HAP-1 (cell line): ENCODE results near the gene UROC1.

Experiments
- DNase-seq, 2 experiments: peaks; one replicate each; pipeline ENCODE4 v3.0.0-alpha.2; 2016 to 2020; ENCODE audit warnings: low spot score in 2 of 2
- H3K27me3 ChIP-seq: fragments of 250-450 bp; sonication (Bioruptor Pico); 2 replicates; pipeline ENCODE4 v1.5.1; 2020; ENCODE audit warnings: low read depth, mild to moderate bottlenecking, moderate library complexity
- H3K36me3 ChIP-seq: fragments of 250-450 bp; sonication (Bioruptor Pico); replicated peaks from 2 replicates; pipeline ENCODE4 v1.5.1; 2020; ENCODE audit warnings: mild to moderate bottlenecking
- H3K4me1 ChIP-seq: fragments of 250-450 bp; sonication (Bioruptor Pico); 2 replicates; pipeline ENCODE4 v1.5.1; 2020; ENCODE audit warnings: mild to moderate bottlenecking
- H3K4me3 ChIP-seq: fragments of 250-450 bp; sonication (Bioruptor Pico); 2 replicates; pipeline ENCODE4 v1.5.1; 2020; ENCODE audit warnings: mild to moderate bottlenecking, moderate library complexity
- H3K9me3 ChIP-seq: fragments of 250-450 bp; sonication (Bioruptor Pico); 2 replicates; pipeline ENCODE4 v1.5.1; 2020; ENCODE audit warnings: mild to moderate bottlenecking, moderate library complexity
- in situ Hi-C: fragments of 300-500 bp; cut with MboI; formaldehyde crosslinking; loops from 3 replicates; pipeline ENCODE4 v1.14.3; 2020; ENCODE audit warnings: low sequenced_read_pairs, inconsistent platforms, mixed read lengths

The UROC1 gene

DNA sequence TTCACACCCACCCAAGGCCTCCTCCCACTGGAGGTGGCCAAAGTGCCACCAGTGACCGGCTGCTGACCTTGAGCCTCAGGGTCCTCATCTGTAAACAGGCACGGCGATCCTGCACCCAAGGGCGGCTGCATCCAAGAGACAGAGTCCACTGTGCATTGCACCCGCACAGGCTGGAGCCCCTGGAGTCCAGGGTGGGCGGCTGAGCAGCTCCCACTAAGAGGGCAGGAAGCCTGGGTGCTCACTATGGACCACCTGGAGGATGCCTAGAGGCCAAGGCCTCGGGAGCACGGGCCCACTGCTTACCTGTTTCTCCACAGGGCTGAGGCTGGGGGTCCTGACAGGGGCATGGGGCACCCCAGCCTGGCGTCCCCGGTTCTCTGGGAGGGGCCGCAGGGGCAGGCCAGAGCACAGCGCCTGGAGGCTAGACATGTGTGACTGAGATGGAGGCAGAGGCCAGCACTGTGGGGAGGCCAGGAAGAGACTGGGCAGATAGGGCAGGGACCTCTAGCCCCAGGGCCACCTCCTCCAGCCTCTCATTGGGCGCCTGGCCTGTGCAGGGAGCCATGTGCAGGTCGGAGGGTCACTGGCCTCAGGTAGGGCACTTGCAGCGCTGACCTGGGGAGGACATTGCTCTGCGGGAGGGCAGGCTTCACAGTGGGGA lies at the start of gene UROC1:
UROC1 (minus strand) TSS at position 483 of the 661 bp plus-strand sequence; CDS start at position 429, 54 bp downstream.
- H3K9me3 ChIP-seq: no peaks in the 10 kb centered on the region
- no peaks in the 10 kb centered on the region for H3K36me3 ChIP-seq
- DNase-seq: no peak
- in situ Hi-C loops: no loop called here
- no peak within 1 kb of the TSS for H3K4me3 ChIP-seq
- no peaks in the 10 kb centered on the region for H3K27me3 ChIP-seq
- H3K4me1 ChIP-seq: no peaks in the 10 kb centered on the region

DNA sequence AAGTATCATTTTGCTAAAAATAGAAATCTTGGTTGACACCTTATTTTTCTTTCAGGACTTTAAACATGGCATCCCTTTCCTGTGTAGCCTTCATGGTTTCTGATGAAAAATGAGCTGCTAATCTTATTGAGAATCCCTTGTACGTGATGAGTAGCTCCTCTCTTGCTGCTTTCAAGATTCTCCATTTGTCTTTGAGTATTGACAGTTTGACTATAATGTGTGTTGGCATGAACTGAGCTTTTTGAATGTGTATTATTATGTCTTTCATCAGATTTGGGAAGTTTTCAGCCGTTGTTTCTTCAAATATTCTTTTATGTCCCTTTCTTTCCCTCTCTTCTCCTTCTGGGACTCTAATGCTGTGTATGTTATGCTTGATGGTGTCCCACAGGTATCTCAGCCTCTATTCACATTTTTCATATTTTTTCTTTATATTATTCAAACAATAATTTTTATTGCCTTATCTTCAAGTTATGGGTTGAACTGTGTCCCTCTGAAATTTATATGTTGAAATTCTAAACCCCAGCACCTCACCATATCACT lies 45.2 kb upstream of the UROC1 start:
- no peaks in the 10 kb centered on the region for H3K36me3 ChIP-seq
- H3K27me3 ChIP-seq: no peaks in the 10 kb centered on the region; the same call in 1 of the 2 replicates
- H3K4me1 ChIP-seq: no peaks in the 10 kb centered on the region
- in situ Hi-C loops: no loop called here
- no peak overlapping the region for H3K4me3 ChIP-seq
- H3K9me3 ChIP-seq: 0 out of 2 replicates have a peak, but pooled peaks cover 2% of the 10 kb centered on the region
- no peak for DNase-seq

DNA sequence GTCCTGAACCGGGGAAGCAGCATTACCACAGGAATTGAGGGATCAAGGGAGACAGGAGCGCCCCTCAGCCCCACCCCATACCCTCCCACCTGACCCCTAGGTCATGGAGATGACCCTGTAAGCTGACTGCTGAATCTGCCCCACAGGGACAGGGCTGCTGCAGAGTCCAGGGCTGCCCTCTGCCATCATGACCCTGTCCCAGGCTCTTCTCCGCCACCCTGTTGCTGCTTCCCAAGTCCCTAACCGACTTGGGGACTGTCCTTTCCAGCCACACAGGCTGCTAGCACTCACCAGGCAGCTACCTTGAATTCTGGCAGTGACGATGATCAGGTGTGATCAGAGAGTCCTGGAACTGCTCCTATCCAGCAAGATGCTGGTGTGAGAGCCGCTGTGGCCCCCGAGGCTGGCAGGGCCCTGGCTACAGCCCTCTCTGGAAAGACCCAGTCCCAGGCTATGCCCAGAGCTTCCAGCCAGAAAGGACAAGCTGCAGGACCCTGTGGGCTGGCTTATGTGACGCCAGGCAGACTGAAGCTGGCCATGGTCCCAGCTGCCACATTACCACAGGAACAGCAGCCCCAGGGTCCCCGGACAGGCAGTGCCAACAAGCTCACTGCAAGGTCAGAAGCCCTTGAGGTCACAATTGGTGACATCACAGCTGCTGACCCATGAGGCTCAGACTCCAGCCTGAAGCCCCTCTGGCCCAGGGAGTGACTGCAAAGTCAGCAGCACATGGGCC lies 40.9 kb upstream of the UROC1 start, which contains the start of gene C3orf22:
C3orf22 (minus strand) TSS at position 597 of the 736 bp plus-strand sequence. CDS start 5,542 bp downstream, outside the sequence.
- peak in 1 of 2 experiments; percentile 3 for DNase-seq
- H3K36me3 ChIP-seq: no peaks in the 10 kb centered on the region
- peaks cover 5% of the 10 kb centered on the region for H3K4me1 ChIP-seq
- H3K4me3 ChIP-seq: no peak within 1 kb of the TSS
- no peaks in the 10 kb centered on the region for H3K27me3 ChIP-seq
- in situ Hi-C loops: no loop called here
- 0 out of 2 replicates have a peak, but pooled peaks cover 2% of the 10 kb centered on the region for H3K9me3 ChIP-seq

DNA sequence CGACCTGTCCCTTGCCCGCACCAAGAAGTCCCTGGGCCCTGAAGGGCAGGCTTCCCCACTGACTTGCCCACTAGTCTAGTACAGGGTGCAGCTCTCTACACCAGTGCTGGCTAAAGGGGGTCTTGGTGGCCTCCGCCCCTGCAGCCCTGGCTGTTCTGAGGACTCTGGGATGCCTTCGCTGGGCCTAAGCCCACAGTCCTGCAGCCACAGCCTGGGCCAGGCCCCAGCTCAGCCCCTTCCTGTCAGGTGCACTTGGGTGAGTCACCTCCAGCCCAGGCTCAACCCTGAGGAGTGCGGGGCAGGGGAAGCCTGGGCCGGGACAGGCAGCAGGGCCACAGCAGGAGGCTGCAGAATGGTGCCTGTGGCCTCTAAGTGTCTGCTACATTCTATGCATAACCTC lies 40.2 kb upstream of the UROC1 start:
- in situ Hi-C loops: no loop called here
- H3K9me3 ChIP-seq: no peaks in the 10 kb centered on the region
- H3K36me3 ChIP-seq: no peaks in the 10 kb centered on the region
- peaks cover 6% of the 10 kb centered on the region for H3K4me1 ChIP-seq
- no peaks in the 10 kb centered on the region for H3K27me3 ChIP-seq
- no peak for DNase-seq
- no peak overlapping the region for H3K4me3 ChIP-seq

DNA sequence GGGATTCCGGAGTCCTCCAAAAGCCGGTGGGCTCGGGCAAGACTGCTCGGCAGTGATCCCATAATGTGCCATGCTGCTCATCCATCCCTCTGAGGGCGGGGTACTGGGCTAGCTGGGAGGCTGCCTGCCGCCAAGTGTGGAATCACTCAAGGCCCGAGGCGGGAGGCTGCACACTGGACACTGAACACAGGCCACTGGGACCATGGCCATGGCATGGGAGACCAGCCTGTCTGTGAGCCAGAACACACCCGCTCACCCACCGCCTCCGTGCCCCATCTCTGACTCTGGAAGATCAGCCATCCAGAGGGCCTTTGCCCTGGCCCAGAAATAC lies 39.8 kb upstream of the UROC1 start:
- H3K4me1 ChIP-seq: peaks cover 6% of the 10 kb centered on the region
- peak in 1 of 2 experiments; percentile 6 for DNase-seq
- no peaks in the 10 kb centered on the region for H3K27me3 ChIP-seq
- in situ Hi-C loops: no loop called here
- no peaks in the 10 kb centered on the region for H3K9me3 ChIP-seq
- H3K36me3 ChIP-seq: no peaks in the 10 kb centered on the region
- no peak overlapping the region for H3K4me3 ChIP-seq

DNA sequence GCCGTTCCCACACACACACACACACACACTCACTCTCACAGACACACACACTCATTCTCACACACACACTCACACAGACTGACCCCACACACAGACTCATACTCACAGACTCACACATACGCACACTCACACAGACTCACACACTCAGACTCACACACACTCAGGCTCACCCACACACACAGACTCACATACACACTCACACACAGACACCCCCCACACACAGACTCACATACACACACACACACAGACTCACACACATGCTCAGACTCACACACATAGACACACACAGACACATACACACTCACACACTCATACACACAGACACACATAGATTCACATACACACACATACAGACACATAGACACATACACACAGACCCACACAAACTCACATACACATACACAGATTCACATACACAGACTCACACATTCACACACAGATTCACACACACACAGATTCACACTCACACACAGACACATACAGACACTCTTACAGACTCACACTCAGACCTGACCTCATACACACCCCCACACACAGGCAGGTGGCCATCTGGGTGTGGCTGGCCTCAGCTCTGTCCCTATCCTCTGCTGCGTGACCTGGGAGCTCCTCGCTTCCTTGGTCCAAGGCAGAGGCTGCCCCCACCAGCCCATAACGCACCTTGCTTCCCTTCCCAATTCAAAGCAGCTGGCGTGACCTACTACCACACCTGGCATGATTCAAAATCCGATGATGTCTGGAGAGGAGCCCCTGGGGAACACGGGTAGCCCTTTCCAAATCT lies 39.3 kb upstream of the UROC1 start:
- Histone ChIP-seq H3K4me1 (peaks cover 6% of the 10 kb centered on the region), H3K27me3 (no peaks in the 10 kb centered on the region), H3K9me3 (no peaks in the 10 kb centered on the region), H3K36me3 (no peaks in the 10 kb centered on the region), H3K4me3 (no peak overlapping the region)
- in situ Hi-C loops: no loop called here
- DNase-seq: peak in 1 of 2 experiments; percentile 3

DNA sequence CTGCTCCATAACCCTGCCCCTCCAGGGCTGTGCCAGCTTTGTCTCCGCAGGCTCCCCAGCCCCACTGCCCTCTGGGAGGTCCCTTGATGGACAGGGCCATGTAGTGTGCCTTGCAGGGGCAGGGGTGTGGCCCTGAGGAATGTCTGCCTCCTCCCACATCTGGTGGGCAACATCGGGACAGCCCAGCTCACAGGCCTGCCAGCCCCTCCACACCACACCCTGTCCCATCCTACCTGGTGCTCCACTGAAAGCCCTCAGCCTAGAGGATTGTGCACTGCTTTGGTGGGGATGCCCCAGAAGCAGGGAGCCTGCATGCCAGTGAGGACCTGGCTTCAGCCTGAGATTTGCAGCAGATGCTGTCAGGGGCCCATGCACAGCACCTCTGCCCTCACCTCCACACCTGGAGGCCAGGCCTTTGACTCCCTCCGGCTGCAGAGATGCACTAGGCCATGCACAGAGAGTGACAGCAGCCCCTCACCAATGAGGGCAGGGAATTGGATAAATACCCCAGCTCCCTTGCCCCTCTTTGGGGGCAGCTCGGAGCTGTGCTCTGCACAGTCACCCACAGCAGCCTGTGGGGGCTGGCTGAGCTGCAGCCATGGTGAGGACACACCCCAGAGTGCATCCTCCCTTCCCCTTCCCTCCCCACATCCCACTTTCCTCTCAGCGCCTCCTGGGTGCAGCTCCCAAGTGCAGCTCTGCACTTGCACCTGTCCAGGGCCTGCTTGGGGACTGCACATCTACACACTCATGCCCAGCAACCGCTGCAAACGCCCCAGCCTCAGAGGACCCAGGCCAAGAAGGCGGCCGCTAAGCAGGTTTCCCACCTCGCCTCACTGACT lies 38.4 kb upstream of the UROC1 start:
- no peak for DNase-seq
- no peaks in the 10 kb centered on the region for H3K27me3 ChIP-seq
- peaks cover 6% of the 10 kb centered on the region for H3K4me1 ChIP-seq
- H3K9me3 ChIP-seq: no peaks in the 10 kb centered on the region
- in situ Hi-C loops: no loop called here
- no peaks in the 10 kb centered on the region for H3K36me3 ChIP-seq
- no peak overlapping the region for H3K4me3 ChIP-seq

DNA sequence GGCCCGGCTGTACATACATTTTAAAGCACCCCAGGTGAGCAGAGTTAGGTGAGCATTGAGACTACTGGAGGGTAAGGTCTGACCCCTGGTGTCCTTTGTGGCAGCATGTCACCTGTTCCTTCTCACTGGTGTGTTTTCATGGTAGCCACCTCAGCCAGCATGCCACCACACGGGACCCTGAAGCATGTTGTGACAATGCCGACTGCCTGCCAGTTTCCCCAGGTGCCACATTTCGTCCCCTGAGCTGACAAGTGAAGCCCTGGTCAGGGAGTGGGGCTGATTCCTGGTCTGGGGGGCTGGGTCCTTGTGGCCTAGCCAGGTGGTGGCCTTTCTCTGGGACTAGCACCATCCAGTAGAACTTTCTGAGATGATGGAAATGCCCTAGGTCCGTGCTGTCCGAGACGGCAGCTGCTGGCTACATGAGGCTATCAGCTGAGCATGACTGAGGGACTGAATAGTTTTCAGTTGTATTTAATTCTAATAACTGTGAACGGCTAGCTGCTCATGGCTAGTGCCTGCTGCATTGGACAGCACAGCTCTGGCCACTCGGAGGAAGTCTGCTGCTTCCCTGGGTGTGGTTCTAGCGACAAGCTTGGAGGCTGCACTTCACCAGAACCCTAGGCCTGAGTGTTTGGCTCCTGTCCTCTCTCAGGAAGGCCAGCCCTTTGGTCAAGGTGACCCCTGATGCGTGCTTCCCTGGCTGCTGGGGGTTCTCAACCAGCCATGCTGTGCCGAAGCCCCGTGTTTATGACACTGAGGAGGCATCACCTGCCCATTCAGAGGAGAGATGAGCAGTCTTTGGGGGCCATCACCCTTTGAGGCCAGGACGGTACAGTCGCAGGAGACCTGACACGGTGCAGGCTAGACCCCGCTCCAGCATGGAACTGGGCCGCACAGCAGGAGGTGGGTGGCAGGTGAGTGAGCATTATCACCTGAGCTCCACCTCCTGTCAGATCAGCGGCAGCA lies 37.3 kb upstream of the UROC1 start:
- Histone ChIP-seq H3K9me3 (no peaks in the 10 kb centered on the region), H3K4me3 (no peak overlapping the region), H3K27me3 (no peaks in the 10 kb centered on the region), H3K36me3 (no peaks in the 10 kb centered on the region), H3K4me1 (peaks cover 6% of the 10 kb centered on the region)
- peak in 1 of 2 experiments; percentile 2 for DNase-seq
- in situ Hi-C loops: no loop called here

DNA sequence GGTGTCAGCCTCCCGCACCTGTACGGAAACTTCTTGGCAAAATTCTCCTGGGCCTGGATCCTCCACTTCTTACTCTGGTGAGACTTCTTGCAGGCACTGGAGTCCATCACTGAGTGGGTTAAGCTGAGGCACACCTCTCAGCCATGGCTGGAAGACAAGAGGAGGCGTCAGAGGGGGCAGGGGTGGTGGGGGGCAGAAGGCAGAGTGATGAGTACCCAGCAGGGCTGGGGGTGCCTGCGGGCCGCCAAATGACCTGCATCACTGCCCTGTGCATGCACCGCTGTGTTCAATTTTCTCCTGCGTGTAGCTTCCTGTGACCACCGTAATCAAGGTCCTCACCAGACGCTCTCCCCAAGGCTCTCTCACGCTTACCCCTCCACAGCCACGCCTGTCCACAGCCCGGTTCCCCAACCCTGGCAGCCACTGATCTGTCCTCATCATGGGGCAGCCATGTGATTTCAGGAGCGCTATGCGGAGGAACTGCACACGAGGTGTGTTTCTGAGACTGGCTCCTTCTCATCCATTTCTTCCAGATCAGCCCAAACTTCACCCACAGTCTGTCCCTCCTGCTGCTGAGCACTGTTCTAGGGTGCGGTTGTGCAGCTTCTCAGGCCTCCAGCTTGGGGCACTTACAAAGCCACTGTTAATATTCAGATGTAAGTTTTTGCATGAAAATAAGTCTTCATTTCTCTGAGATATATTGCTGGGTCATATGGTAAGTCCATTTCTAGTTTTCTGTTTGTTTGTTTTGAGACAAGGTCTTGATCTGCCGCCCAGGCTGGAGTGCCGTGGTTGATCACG lies 35.9 kb upstream of the UROC1 start:
- in situ Hi-C loops: no loop called here
- H3K27me3 ChIP-seq: no peaks in the 10 kb centered on the region
- H3K4me1 ChIP-seq: peaks cover 6% of the 10 kb centered on the region
- DNase-seq: peak; percentile 8 to 22
- no peaks in the 10 kb centered on the region for H3K36me3 ChIP-seq
- H3K9me3 ChIP-seq: no peaks in the 10 kb centered on the region
- no peak overlapping the region for H3K4me3 ChIP-seq

DNA sequence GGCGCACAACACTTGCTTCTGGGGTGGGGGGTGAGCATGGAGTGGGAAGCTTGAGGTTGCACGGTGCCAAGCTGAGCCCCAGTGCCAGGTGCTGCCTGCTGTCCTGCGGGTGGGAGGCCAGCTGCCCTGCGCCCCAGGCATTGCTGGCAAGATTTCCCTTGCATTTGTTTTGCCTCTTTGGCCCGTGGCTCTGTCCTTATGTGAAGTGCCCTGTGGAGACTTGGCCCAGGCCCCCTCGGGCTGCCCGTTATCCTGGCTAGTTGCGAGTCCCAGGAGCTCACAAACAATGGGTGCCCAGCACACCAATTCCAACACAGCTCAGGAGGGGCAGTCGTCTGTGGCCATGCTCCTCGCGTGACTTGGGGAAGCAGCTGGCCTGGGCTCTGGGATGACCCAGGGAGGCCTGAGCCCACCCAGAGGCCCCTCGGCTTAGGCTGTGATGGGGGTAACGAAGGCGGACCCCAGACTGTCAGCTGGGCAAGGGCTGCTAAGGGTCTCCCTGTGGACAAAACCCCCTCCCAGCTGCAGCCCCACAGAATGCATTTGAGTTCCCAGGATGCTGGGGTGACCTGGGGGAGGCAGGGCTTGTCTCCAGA lies 35.2 kb upstream of the UROC1 start:
- H3K27me3 ChIP-seq: no peaks in the 10 kb centered on the region
- no peaks in the 10 kb centered on the region for H3K9me3 ChIP-seq
- H3K4me3 ChIP-seq: no peak overlapping the region
- peaks cover 6% of the 10 kb centered on the region for H3K4me1 ChIP-seq
- peak in 1 of 2 experiments; percentile 4 for DNase-seq
- in situ Hi-C loops: no loop called here
- H3K36me3 ChIP-seq: no peaks in the 10 kb centered on the region

DNA sequence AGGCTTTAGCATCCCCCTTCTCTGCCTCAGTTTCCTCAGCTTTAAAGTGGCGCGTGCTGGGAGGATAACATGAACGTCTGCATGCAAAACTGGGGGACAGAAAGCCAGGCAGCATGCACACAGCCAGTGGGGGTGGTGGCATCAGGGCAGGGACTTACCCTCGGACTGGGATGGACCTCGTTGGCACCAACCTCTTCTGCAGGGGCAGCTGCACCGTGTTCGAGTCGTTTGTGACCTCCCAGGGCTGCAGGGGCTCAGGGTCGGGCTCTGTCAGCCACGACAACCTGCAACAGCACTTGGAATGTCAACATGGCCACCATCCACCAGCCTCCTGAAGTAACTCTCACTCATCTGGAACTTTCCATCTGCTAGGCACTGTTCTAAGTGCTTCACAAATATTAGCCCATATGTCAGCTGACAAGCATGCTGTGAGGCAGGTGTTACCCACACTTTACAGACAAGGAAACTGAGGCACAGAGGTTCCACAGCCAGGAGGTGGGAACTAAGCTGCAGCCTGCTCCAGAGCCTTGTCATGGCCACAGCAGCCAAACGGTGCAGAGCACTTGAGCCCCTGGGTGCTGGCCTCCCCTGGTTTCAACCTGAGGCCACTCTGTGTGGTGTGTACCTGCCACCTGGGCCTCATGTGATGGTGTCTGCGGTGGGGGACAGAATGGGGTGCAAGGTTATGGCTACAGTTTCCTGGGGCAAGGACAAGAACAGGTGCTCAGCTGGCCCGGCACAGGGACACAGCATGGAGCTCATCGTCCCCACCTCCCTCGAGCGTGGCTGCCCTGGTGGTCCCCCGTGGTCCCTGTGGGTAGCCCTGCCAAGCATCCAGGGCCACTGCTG lies 34.5 kb upstream of the UROC1 start:
- in situ Hi-C loops: no loop called here

More for the DNA sequence above, 34.5 kb upstream of the UROC1 start:
- peak in 1 of 2 experiments; percentile 1 for DNase-seq
- Histone ChIP-seq H3K36me3 (no peaks in the 10 kb centered on the region), H3K27me3 (no peaks in the 10 kb centered on the region), H3K4me1 (peaks cover 6% of the 10 kb centered on the region), H3K9me3 (no peaks in the 10 kb centered on the region), H3K4me3 (no peak overlapping the region)
